Mesendoderm (in vitro differentiated cells): Measurements from ENCODE around the gene WNK1.
"Not testable (repeated sequence)": the region's sequence is repeated elsewhere in the genome, so short reads cannot be mapped to it uniquely, and the experiment has no call there.

Experiments used
- DNase-seq: peaks from one replicate; pipeline ENCODE4 v3.0.0; 2013
- H2AK5ac ChIP-seq: 2 replicates; pipeline ENCODE4 v1.6.1; 2013; ENCODE audit warnings: low read length, inconsistent platforms
- H2BK120ac ChIP-seq: 2 replicates; pipeline ENCODE4 v1.6.1; 2013; ENCODE audit warnings: low read depth, mild to moderate bottlenecking, low read length, moderate library complexity, mixed read lengths
- H2BK15ac ChIP-seq: replicated peaks from 2 replicates; pipeline ENCODE4 v1.6.1; 2013; ENCODE audit warnings: low read depth, mild to moderate bottlenecking, moderate library complexity
- H2BK5ac ChIP-seq: 2 replicates; pipeline ENCODE4 v1.6.1; 2013; ENCODE audit warnings: low read length, inconsistent platforms
- H3K18ac ChIP-seq: 2 replicates; pipeline ENCODE4 v1.6.1; 2013; ENCODE audit warnings: mild to moderate bottlenecking, low read length, mixed read lengths
- H3K23ac ChIP-seq: one replicate; pipeline ENCODE4 v1.6.1; 2013; ENCODE audit warnings: low read length
- H3K27ac ChIP-seq: 2 replicates; pipeline ENCODE4 v1.5.1; 2013; ENCODE audit warnings: low read depth, mild to moderate bottlenecking, inconsistent platforms, low read length, moderate library complexity
- H3K27me3 ChIP-seq: 2 replicates; pipeline ENCODE4 v1.6.1; 2013; ENCODE audit warnings: low read length, control low read depth, mild to moderate bottlenecking, inconsistent platforms; ENCODE audit not compliant: insufficient read depth, poor library complexity
- H3K36me3 ChIP-seq: 2 replicates; pipeline ENCODE4 v1.6.1; 2013; ENCODE audit warnings: low read length, inconsistent platforms; ENCODE audit not compliant: control insufficient read depth, insufficient read depth
- H3K4ac ChIP-seq: one replicate; pipeline ENCODE4 v1.6.1; 2013; ENCODE audit warnings: low read depth, mild to moderate bottlenecking, low read length, moderate library complexity
- H3K4me1 ChIP-seq: 2 replicates; pipeline ENCODE4 v1.6.1; 2013; ENCODE audit warnings: low read depth, low read length, inconsistent platforms; ENCODE audit not compliant: control insufficient read depth
- H3K4me2 ChIP-seq: 2 replicates; pipeline ENCODE4 v1.6.1; 2013; ENCODE audit warnings: low read length
- H3K4me3 ChIP-seq: 2 replicates; pipeline ENCODE4 v1.5.1; 2013; ENCODE audit warnings: mild to moderate bottlenecking, low read length
- H3K56ac ChIP-seq: one replicate; pipeline ENCODE4 v1.6.1; 2013; ENCODE audit warnings: low read length
- H3K79me1 ChIP-seq: 2 replicates; pipeline ENCODE4 v1.6.1; 2013; ENCODE audit warnings: low read length, inconsistent platforms
- H3K79me2 ChIP-seq: 2 replicates; pipeline ENCODE4 v1.6.1; 2013; ENCODE audit warnings: mild to moderate bottlenecking, low read length; ENCODE audit not compliant: control insufficient read depth, insufficient read depth
- H3K9ac ChIP-seq: 2 replicates; pipeline ENCODE4 v1.6.1; 2013; ENCODE audit warnings: low read length, inconsistent platforms
- H4K5ac ChIP-seq: one replicate; pipeline ENCODE4 v1.6.1; 2013; ENCODE audit warnings: low read length
- H4K8ac ChIP-seq: one replicate; pipeline ENCODE4 v1.6.1; 2013; ENCODE audit warnings: low read depth, mild to moderate bottlenecking, control low read depth, low read length, moderate library complexity
- WGBS: extraction: QIAGEN DNeasy Blood & Tissue Kit; methylation state at CpG from one replicate; pipeline ENCODE4 v1.1.7; 2013; ENCODE audit warnings: low lambda C conversion rate, missing lambda C conversion rate; ENCODE audit not compliant: insufficient coverage; ENCODE audit errors: extremely low coverage; 5-methylcytosine and 5-hydroxymethylcytosine counted together

Gene WNK1

DNA sequence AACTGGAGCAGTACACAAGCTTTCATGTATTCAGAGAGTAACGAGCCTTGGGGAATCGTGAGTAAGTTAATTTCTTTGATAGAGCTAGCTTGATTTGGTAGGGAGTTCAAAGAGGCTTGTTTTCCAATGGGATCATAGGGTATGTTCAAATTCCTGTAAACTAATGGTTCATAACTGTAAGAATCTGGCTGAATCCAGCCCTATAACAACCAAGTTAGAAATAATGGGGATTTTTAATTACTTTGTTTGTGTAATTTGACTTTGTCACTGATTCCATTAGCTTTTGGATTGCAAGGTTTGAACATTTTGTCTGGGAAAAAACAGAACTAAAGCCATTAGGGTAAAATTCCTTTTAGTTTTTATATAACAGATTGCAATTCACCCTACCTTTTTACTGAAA lies 94.0 kb downstream of the WNK1 start:
- no CpG with 5 or more reads among the region's 2 CpGs for WGBS
- Histone ChIP-seq H3K4me3 (no peak overlapping the region), H2BK120ac (no peak overlapping the region), H3K79me1 (peaks cover 2% of the 10 kb centered on the region), H4K5ac (no peak overlapping the region), H3K4ac (no peak overlapping the region), H3K9ac (no peak overlapping the region), H3K79me2 (peaks cover 2% of the 10 kb centered on the region), H3K4me2 (no peak overlapping the region), H3K4me1 (no peaks in the 10 kb centered on the region), H3K27me3 (no peaks in the 10 kb centered on the region), H3K27ac (no peak overlapping the region), H3K23ac (no peak overlapping the region), H2BK5ac (no peak overlapping the region), H2AK5ac (no peak overlapping the region), H3K18ac (no peak overlapping the region), H4K8ac (no peak overlapping the region), H3K56ac (no peak overlapping the region), H2BK15ac (no peak overlapping the region), H3K36me3 (no peaks in the 10 kb centered on the region)
- DNase-seq, result no peak

GRCh38 chr12:848173-848865 lies 95.9 kb downstream of the WNK1 start:
- Histone ChIP-seq H3K79me2 (peaks cover 2% of the 10 kb centered on the region), H2BK15ac (no peak overlapping the region), H4K5ac (no peak overlapping the region), H2AK5ac (no peak overlapping the region), H3K4me2 (no peak overlapping the region), H3K18ac (no peak overlapping the region), H4K8ac (no peak overlapping the region), H3K4ac (no peak overlapping the region), H3K36me3 (no peaks in the 10 kb centered on the region), H3K4me1 (no peaks in the 10 kb centered on the region), H3K56ac (no peak overlapping the region), H3K9ac (no peak overlapping the region), H3K23ac (no peak overlapping the region), H3K27ac (no peak overlapping the region), H3K4me3 (no peak overlapping the region), H2BK5ac (no peak overlapping the region), H2BK120ac (no peak overlapping the region), H3K27me3 (no peaks in the 10 kb centered on the region), H3K79me1 (peaks cover 2% of the 10 kb centered on the region)
- WGBS, result no CpG with 5 or more reads among the region's 2 CpGs
- no peak for DNase-seq

DNA sequence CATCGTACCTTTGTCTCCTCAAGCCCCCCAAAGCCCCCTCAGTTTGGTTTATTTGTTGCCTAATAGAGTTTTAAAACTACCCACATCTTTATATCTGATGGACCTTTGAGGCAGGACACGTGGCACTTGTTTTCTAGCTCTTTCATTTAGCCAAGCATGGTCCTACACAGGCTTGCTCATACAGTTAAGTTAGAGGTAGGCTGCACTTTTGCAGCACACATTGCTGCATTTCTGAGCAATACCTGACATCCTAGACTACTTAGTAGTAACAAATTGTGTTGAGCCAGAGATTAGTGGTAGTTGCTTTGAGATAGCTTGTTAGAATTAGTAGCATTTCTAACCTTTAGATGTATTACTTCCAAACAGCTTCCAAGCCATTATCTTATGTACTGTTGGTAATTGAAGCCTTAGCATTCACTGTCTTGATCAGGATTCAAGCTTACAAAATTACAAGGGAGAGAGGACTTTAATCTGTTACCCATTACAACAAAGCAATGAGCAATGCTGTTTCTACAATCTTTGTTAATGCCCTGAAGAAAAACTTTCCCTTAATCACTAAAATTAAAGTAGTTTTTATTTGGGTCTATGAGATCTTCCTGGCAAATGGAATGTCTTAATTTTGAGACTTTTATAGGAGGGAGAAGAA lies 96.6 kb downstream of the WNK1 start:
- no peaks in the 10 kb centered on the region for H3K4me1 ChIP-seq
- no CpG with 5 or more reads among the region's 2 CpGs for WGBS
- H2AK5ac ChIP-seq, result no peak overlapping the region
- H4K8ac ChIP-seq, result no peak overlapping the region
- no peak overlapping the region for H2BK5ac ChIP-seq
- no peak overlapping the region for H3K18ac ChIP-seq
- no peaks in the 10 kb centered on the region for H3K36me3 ChIP-seq
- H3K56ac ChIP-seq, result no peak overlapping the region
- no peak overlapping the region for H3K4me3 ChIP-seq
- H3K23ac ChIP-seq, result no peak overlapping the region
- H3K27me3 ChIP-seq, result no peaks in the 10 kb centered on the region
- no peak overlapping the region for H4K5ac ChIP-seq
- no peaks in the 10 kb centered on the region for H3K79me1 ChIP-seq
- no peak overlapping the region for H2BK15ac ChIP-seq
- H3K9ac ChIP-seq, result no peak overlapping the region
- DNase-seq, result no peak
- H3K4me2 ChIP-seq, result no peak overlapping the region
- H3K27ac ChIP-seq, result no peak overlapping the region
- no peak overlapping the region for H2BK120ac ChIP-seq
- no peak overlapping the region for H3K4ac ChIP-seq
- H3K79me2 ChIP-seq, result peaks cover 2% of the 10 kb centered on the region

GRCh38 chr12:849733-850437 lies 97.5 kb downstream of the WNK1 start:
- H3K18ac ChIP-seq, H3K79me1 ChIP-seq, DNase-seq, H3K27ac ChIP-seq, H3K56ac ChIP-seq, H3K9ac ChIP-seq, H4K8ac ChIP-seq, H2BK5ac ChIP-seq, H3K36me3 ChIP-seq, H3K27me3 ChIP-seq, H4K5ac ChIP-seq, H3K4me1 ChIP-seq, H3K79me2 ChIP-seq, H3K23ac ChIP-seq, H3K4me2 ChIP-seq, H2AK5ac ChIP-seq, H3K4ac ChIP-seq, H2BK120ac ChIP-seq, H3K4me3 ChIP-seq, H2BK15ac ChIP-seq: not testable (repeated sequence)
- no CpG with 5 or more reads among the region's 4 CpGs for WGBS

DNA sequence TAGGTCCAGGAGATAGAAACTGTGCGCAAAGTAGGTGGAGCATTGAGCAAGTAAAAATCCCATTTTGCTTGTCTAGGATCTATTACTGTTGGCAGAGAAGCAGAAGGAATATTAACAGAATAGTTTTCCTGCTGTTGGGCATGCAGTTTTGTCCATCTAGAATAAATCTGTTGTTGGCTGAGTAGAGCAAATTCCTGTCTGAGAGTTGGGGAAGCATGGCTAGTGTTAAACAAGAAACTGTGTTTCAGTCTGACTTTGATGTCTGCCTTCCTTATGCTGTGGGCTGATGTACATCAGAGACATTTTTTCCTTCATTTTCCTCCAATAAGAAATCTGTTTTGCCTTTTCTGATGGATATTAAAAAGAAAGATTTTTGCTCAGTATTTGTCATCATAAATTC lies 99.0 kb downstream of the WNK1 start:
- Histone ChIP-seq H3K27ac (no peak overlapping the region), H3K4me3 (no peak overlapping the region), H3K79me1 (no peaks in the 10 kb centered on the region), H3K23ac (no peak overlapping the region), H2BK15ac (no peak overlapping the region), H4K5ac (no peak overlapping the region), H3K4me2 (no peak overlapping the region), H3K36me3 (no peaks in the 10 kb centered on the region), H3K9ac (no peak overlapping the region), H3K56ac (no peak overlapping the region), H3K79me2 (peaks cover 2% of the 10 kb centered on the region), H4K8ac (no peak overlapping the region), H3K18ac (no peak overlapping the region), H2BK5ac (no peak overlapping the region), H3K4me1 (no peaks in the 10 kb centered on the region), H2BK120ac (no peak overlapping the region), H3K4ac (no peak overlapping the region), H3K27me3 (no peaks in the 10 kb centered on the region), H2AK5ac (no peak overlapping the region)
- DNase-seq, result no peak
- WGBS, result no CpG with 5 or more reads among the region's 1 CpG
